22Rv1 (cell line): Measurements from ENCODE around the gene WDR38.

Experiments
- H3K27ac ChIP-seq: fragments of 450-650 bp; 2 replicates; pipeline ENCODE4 v1.5.1; 2017
- CTCF ChIP-seq: fragments of 450-650 bp; IDR thresholded peaks from 2 replicates; pipeline ENCODE4 v1.5.1; 2017; ENCODE audit warnings: mild to moderate bottlenecking
- ZFX ChIP-seq: fragments of 450-650 bp; IDR thresholded peaks from 2 replicates; pipeline ENCODE4 v1.6.1; 2017; ENCODE audit warnings: antibody characterized with exemption, borderline replicate concordance

The WDR38 gene

GRCh38 chr9:124852829-124853531 is at the start of gene WDR38:
Gene WDR38 (plus strand): TSS chr9:124853460. CDS start chr9:124853532, 72 bp downstream.
- H3K27ac ChIP-seq, result no peak within 1 kb of the TSS
- TF ChIP-seq ZFX (no peak), CTCF (peak; percentile 100)

- no peak overlapping the region for H3K27ac ChIP-seq
- TF ChIP-seq ZFX (no peak), CTCF (no peak)
Observed at GRCh38 chr9:124803911-124804310, 49.3 kb upstream of the WDR38 start.

- no peak overlapping the region for H3K27ac ChIP-seq
- TF ChIP-seq CTCF (no peak), ZFX (no peak)
Observed at GRCh38 chr9:124805186-124805585, 48.1 kb upstream of the WDR38 start.

- TF ChIP-seq ZFX, result no peak
- TF ChIP-seq CTCF, result no peak
- H3K27ac ChIP-seq, result no peak overlapping the region
Observed at GRCh38 chr9:124808246-124808956, 44.9 kb upstream of the WDR38 start.

- no peak overlapping the region for H3K27ac ChIP-seq
- no peak for TF ChIP-seq ZFX
- TF ChIP-seq CTCF, result no peak
Observed at GRCh38 chr9:124809211-124809610, 44.0 kb upstream of the WDR38 start.

- no peak for TF ChIP-seq CTCF
- TF ChIP-seq ZFX, result no peak
- H3K27ac ChIP-seq, result no peak overlapping the region
Observed at GRCh38 chr9:124809741-124810500, 43.3 kb upstream of the WDR38 start.
